Natural killer cell (primary cell): ENCODE data around the gene LBHD2. TPM values are rescaled to one million over a fixed set of nuclear protein-coding genes. Genes with fewer than 3 reads are reported as not detected.

ENCODE experiments used
- ATAC-seq, 3 donors: fragments of 150-1000 bp in 2 of 3; fragments of 200-7000 bp in 1 of 3; cut with Tn5 transposase; 1 replicate in 1 of 3; 2 replicates in 2 of 3; pipeline ENCODE4 v1.10.0; 2021; ENCODE audit warnings: mild to moderate bottlenecking in 2 of 3, moderate library complexity in 2 of 3
- DNase-seq, 2 donors: peaks; one replicate each; pipeline versions ENCODE4 v3.0.0 to v3.0.0-alpha.2; 2013 to 2021; ENCODE audit warnings: mixed read lengths in 1 of 2
- H3K27ac ChIP-seq: one replicate; pipeline ENCODE4 v1.5.1; 2013; ENCODE audit warnings: mild to moderate bottlenecking, low read length
- H3K27me3 ChIP-seq: one replicate; pipeline ENCODE4 v1.6.1; 2013; ENCODE audit warnings: low read length; ENCODE audit not compliant: control insufficient read depth, insufficient read depth
- H3K36me3 ChIP-seq: one replicate; pipeline ENCODE4 v1.6.1; 2013; ENCODE audit warnings: low read length; ENCODE audit not compliant: control insufficient read depth, insufficient read depth
- H3K4me1 ChIP-seq: one replicate; pipeline ENCODE4 v1.6.1; 2013; ENCODE audit warnings: low read length; ENCODE audit not compliant: control insufficient read depth, insufficient read depth
- H3K4me3 ChIP-seq: one replicate; pipeline ENCODE4 v1.5.1; 2013; ENCODE audit warnings: low read length
- H3K9me3 ChIP-seq: one replicate; pipeline ENCODE4 v1.6.1; 2013; ENCODE audit warnings: low read length; ENCODE audit not compliant: control insufficient read depth, insufficient read depth
- H3K27ac Mint-ChIP-seq, 2 donors: one replicate each; pipeline ENCODE4 v1.8.0; 2022; ENCODE audit warnings: mild to moderate bottlenecking in 2 of 2, mixed read lengths in 2 of 2, moderate library complexity in 1 of 2
- H3K27me3 Mint-ChIP-seq, 2 donors: one replicate each; pipeline ENCODE4 v1.8.0; 2022; ENCODE audit warnings: low read depth in 2 of 2, mixed read lengths in 2 of 2
- H3K36me3 Mint-ChIP-seq: one replicate; pipeline ENCODE4 v1.8.0; 2022; ENCODE audit warnings: mixed read lengths
- H3K4me1 Mint-ChIP-seq, 2 donors: one replicate each; pipeline ENCODE4 v1.8.0; 2022; ENCODE audit warnings: mixed read lengths in 2 of 2
- H3K4me3 Mint-ChIP-seq: one replicate; pipeline ENCODE4 v1.8.0; 2022; ENCODE audit warnings: mild to moderate bottlenecking, moderate library complexity, mixed read lengths
- H3K9me3 Mint-ChIP-seq, 2 donors: one replicate each; pipeline ENCODE4 v1.8.0; 2022; ENCODE audit warnings: mixed read lengths in 2 of 2
- CTCF ChIP-seq: fragments of 200-600 bp; IDR thresholded peaks from one replicate; pipeline ENCODE4 v1.8.0; 2022; ENCODE audit warnings: antibody characterized with exemption
- WGBS: methylation state at CpG from one replicate; pipeline ENCODE4 v1.1.7; 2013; ENCODE audit warnings: missing lambda C conversion rate; ENCODE audit not compliant: insufficient coverage; 5-methylcytosine and 5-hydroxymethylcytosine counted together
- intact Hi-C: fragments of 100-400 bp; cut with micrococcal nuclease; formaldehyde crosslinking; loops from one replicate; pipeline ENCODE4 v1.14.2; 2022
- total RNA-seq, 4 donors: library from RNA; stranded (reverse); fragments of 120-200 nt in 1 of 4; gene quantifications; one replicate each; pipeline versions ENCODE4 v1.2.3 to v1.2.4, GENCODE V29; 2013 to 2022

Gene LBHD2
- total RNA-seq, 3 donors from 2014 or later (not counting 1 experiment from before 2014, with no cell fraction given) = not detected

GRCh38 chr14:103127861-103128598, 44.0 kb downstream of the LBHD2 start:
- 95% methylated on average over 16 of the region's 16 CpGs for WGBS
- no peaks in the 10 kb centered on the region for H3K9me3 ChIP-seq
- DNase-seq = no peak
- no peaks in the 10 kb centered on the region for H3K36me3 Mint-ChIP-seq
- no peaks in the 10 kb centered on the region for H3K36me3 ChIP-seq
- peaks cover 5% of the 10 kb centered on the region for H3K27me3 ChIP-seq
- H3K4me1 Mint-ChIP-seq = peaks cover 0 to 6% of the 10 kb centered on the region in 2 donors
- intact Hi-C loops = no loop called here
- no peak for TF ChIP-seq CTCF
- H3K27ac ChIP-seq = no peak overlapping the region
- no peak overlapping the region for H3K27ac Mint-ChIP-seq
- no peak overlapping the region for H3K4me3 ChIP-seq
- H3K27me3 Mint-ChIP-seq = peaks cover 6 to 9% of the 10 kb centered on the region in 2 donors
- H3K4me1 ChIP-seq = peaks cover 9% of the 10 kb centered on the region
- H3K9me3 Mint-ChIP-seq = no peaks in the 10 kb centered on the region
- ATAC-seq = no peak
- no peak overlapping the region for H3K4me3 Mint-ChIP-seq

GRCh38 chr14:103128631-103129300, 44.8 kb downstream of the LBHD2 start:
- no peak for TF ChIP-seq CTCF
- H3K4me3 Mint-ChIP-seq = no peak overlapping the region
- no peaks in the 10 kb centered on the region for H3K9me3 ChIP-seq
- no peak overlapping the region for H3K27ac Mint-ChIP-seq
- H3K4me1 ChIP-seq = peaks cover 6% of the 10 kb centered on the region
- H3K36me3 Mint-ChIP-seq = no peaks in the 10 kb centered on the region
- DNase-seq (no peak), ATAC-seq (no peak)
- H3K36me3 ChIP-seq = no peaks in the 10 kb centered on the region
- peaks cover 6 to 9% of the 10 kb centered on the region in 2 donors for H3K27me3 Mint-ChIP-seq
- peaks cover 5% of the 10 kb centered on the region for H3K27me3 ChIP-seq
- H3K4me3 ChIP-seq = no peak overlapping the region
- peaks cover 0 to 6% of the 10 kb centered on the region in 2 donors for H3K4me1 Mint-ChIP-seq
- no peaks in the 10 kb centered on the region for H3K9me3 Mint-ChIP-seq
- intact Hi-C loops = no loop called here
- 79% methylated on average over 13 of the region's 13 CpGs for WGBS
- no peak overlapping the region for H3K27ac ChIP-seq

- peaks cover 0 to 6% of the 10 kb centered on the region in 2 donors for H3K27me3 Mint-ChIP-seq
- no peak overlapping the region for H3K27ac ChIP-seq
- no peak overlapping the region for H3K27ac Mint-ChIP-seq
- no peaks in the 10 kb centered on the region for H3K36me3 ChIP-seq
- intact Hi-C loops = no loop called here
- no peaks in the 10 kb centered on the region for H3K4me1 ChIP-seq
- DNase-seq (no peak), ATAC-seq (no peak)
- H3K27me3 ChIP-seq = no peaks in the 10 kb centered on the region
- no peak for TF ChIP-seq CTCF
- no peak overlapping the region for H3K4me3 ChIP-seq
- no peaks in the 10 kb centered on the region for H3K4me1 Mint-ChIP-seq
- no peak overlapping the region for H3K4me3 Mint-ChIP-seq
- no peaks in the 10 kb centered on the region for H3K36me3 Mint-ChIP-seq
- H3K9me3 ChIP-seq = no peaks in the 10 kb centered on the region
- 92% methylated on average over 12 of the region's 12 CpGs for whole genome bisulfite sequencing
- H3K9me3 Mint-ChIP-seq = no peaks in the 10 kb centered on the region
Measured at GRCh38 chr14:103129301-103130016, 45.4 kb downstream of the LBHD2 start.
